Urinary bladder (tissue), 4 donors: ENCODE results near the gene IWS1. TPM values are rescaled to one million over a fixed set of nuclear protein-coding genes. Genes with fewer than 3 reads are reported as not detected.

Source experiments
- DNase-seq: peaks from one replicate; pipeline ENCODE4 v3.0.0-alpha.2; 2015; ENCODE audit errors: extremely low spot score
- H3K27ac ChIP-seq: one replicate; pipeline ENCODE4 v1.5.1; 2013; ENCODE audit warnings: low read depth, mild to moderate bottlenecking, moderate library complexity
- H3K36me3 ChIP-seq: one replicate; pipeline ENCODE4 v1.6.1; 2013; ENCODE audit warnings: mild to moderate bottlenecking, moderate library complexity; ENCODE audit not compliant: insufficient read depth
- H3K4me1 ChIP-seq: one replicate; pipeline ENCODE4 v1.6.1; 2013; ENCODE audit warnings: mild to moderate bottlenecking, moderate library complexity; ENCODE audit not compliant: insufficient read depth
- H3K4me3 ChIP-seq: one replicate; pipeline ENCODE4 v1.5.1; 2013; ENCODE audit warnings: low read depth, low read length
- WGBS: extraction: QIAGEN DNeasy Blood & Tissue Kit; methylation state at CpG from one replicate; pipeline ENCODE4 v1.1.7; 2013; 5-methylcytosine and 5-hydroxymethylcytosine counted together
- polyA plus RNA-seq: library from polyadenylated mRNA; stranded (reverse); fragments of 200-250 nt; gene quantifications from one replicate; pipeline ENCODE4 v1.2.3, GENCODE V29; 2013
- total RNA-seq: library from RNA; depleted of rRNA; stranded (reverse); fragments of >200 nt; gene quantifications from one replicate; pipeline ENCODE4 v1.2.3, GENCODE V29; 2014
- donor health status: healthy with polysubstance abuse.
- donor health status: healthy.

The IWS1 gene
- total and polyA plus RNA-seq, 2 donors: 29.9 to 38.9 TPM

GRCh38 chr2:127566139-127566417 lies 39.8 kb upstream of the IWS1 start:
- H3K4me1 ChIP-seq: no peaks in the 10 kb centered on the region
- H3K36me3 ChIP-seq: no peaks in the 10 kb centered on the region
- no peak for DNase-seq
- 97% methylated on average over 5 of the region's 5 CpGs for WGBS
- H3K27ac ChIP-seq: no peak overlapping the region
- no peak overlapping the region for H3K4me3 ChIP-seq

- no peaks in the 10 kb centered on the region for H3K36me3 ChIP-seq
- 92% methylated on average over 12 of the region's 12 CpGs for WGBS
- DNase-seq: no peak
- H3K4me1 ChIP-seq: no peaks in the 10 kb centered on the region
- no peak overlapping the region for H3K4me3 ChIP-seq
- no peak overlapping the region for H3K27ac ChIP-seq
Observed at GRCh38 chr2:127565261-127566138, 39.2 kb upstream of the IWS1 start.

GRCh38 chr2:127564429-127565260 lies 38.4 kb upstream of the IWS1 start:
- no peak for DNase-seq
- Histone ChIP-seq H3K4me3 (no peak overlapping the region), H3K4me1 (no peaks in the 10 kb centered on the region), H3K27ac (no peak overlapping the region), H3K36me3 (no peaks in the 10 kb centered on the region)
- 85% methylated on average over 11 of the region's 11 CpGs for WGBS

- Histone ChIP-seq H3K4me1 (no peaks in the 10 kb centered on the region), H3K36me3 (no peaks in the 10 kb centered on the region), H3K4me3 (no peak overlapping the region), H3K27ac (no peak overlapping the region)
- no peak for DNase-seq
- 81% methylated on average over 14 of the region's 14 CpGs for WGBS
Observed at GRCh38 chr2:127563458-127564428, 37.5 kb upstream of the IWS1 start.

GRCh38 chr2:127562936-127563335 lies 36.6 kb upstream of the IWS1 start:
- Histone ChIP-seq H3K4me1 (no peaks in the 10 kb centered on the region), H3K4me3 (no peak overlapping the region), H3K36me3 (no peaks in the 10 kb centered on the region), H3K27ac (no peak overlapping the region)
- 85% methylated on average over 2 of the region's 2 CpGs for WGBS
- no peak for DNase-seq

- no peak overlapping the region for H3K4me3 ChIP-seq
- H3K27ac ChIP-seq: no peak overlapping the region
- no peaks in the 10 kb centered on the region for H3K4me1 ChIP-seq
- 89% methylated on average over 8 of the region's 8 CpGs for WGBS
- no peaks in the 10 kb centered on the region for H3K36me3 ChIP-seq
- DNase-seq: no peak
Observed at GRCh38 chr2:127561371-127561770, 35.1 kb upstream of the IWS1 start.

GRCh38 chr2:127560931-127561280 lies 34.6 kb upstream of the IWS1 start:
- 84% methylated on average over 5 of the region's 5 CpGs for WGBS
- no peak overlapping the region for H3K4me3 ChIP-seq
- H3K27ac ChIP-seq: no peak overlapping the region
- H3K4me1 ChIP-seq: no peaks in the 10 kb centered on the region
- DNase-seq: no peak
- H3K36me3 ChIP-seq: no peaks in the 10 kb centered on the region

- Histone ChIP-seq H3K27ac (no peak overlapping the region), H3K4me1 (no peaks in the 10 kb centered on the region), H3K4me3 (no peak overlapping the region), H3K36me3 (no peaks in the 10 kb centered on the region)
- no peak for DNase-seq
- WGBS: 75% methylated on average over 13 of the region's 13 CpGs
Observed at GRCh38 chr2:127560201-127560930, 34.1 kb upstream of the IWS1 start.

GRCh38 chr2:127559454-127559853 lies 33.2 kb upstream of the IWS1 start:
- 78% methylated on average over 5 of the region's 5 CpGs for WGBS
- H3K36me3 ChIP-seq: no peaks in the 10 kb centered on the region
- no peak for DNase-seq

GRCh38 chr2:127558911-127559310 lies 32.6 kb upstream of the IWS1 start:
- 84% methylated on average over 8 of the region's 8 CpGs for WGBS
- no peak for DNase-seq

More at GRCh38 chr2:127559454-127559853, 33.2 kb upstream of the IWS1 start:
- no peak overlapping the region for H3K4me3 ChIP-seq
- H3K4me1 ChIP-seq: no peaks in the 10 kb centered on the region
- no peak overlapping the region for H3K27ac ChIP-seq

GRCh38 chr2:127552846-127553245 lies 26.6 kb upstream of the IWS1 start:
- H3K27ac ChIP-seq: no peak overlapping the region
- no peaks in the 10 kb centered on the region for H3K4me1 ChIP-seq
- no peak overlapping the region for H3K4me3 ChIP-seq
- 87% methylated on average over 2 of the region's 2 CpGs for WGBS
- no peaks in the 10 kb centered on the region for H3K36me3 ChIP-seq
- DNase-seq: no peak

More at GRCh38 chr2:127558911-127559310, 32.6 kb upstream of the IWS1 start:
- Histone ChIP-seq H3K4me3 (no peak overlapping the region), H3K4me1 (no peaks in the 10 kb centered on the region), H3K27ac (no peak overlapping the region), H3K36me3 (no peaks in the 10 kb centered on the region)

GRCh38 chr2:127552336-127552735 lies 26.0 kb upstream of the IWS1 start:
- H3K27ac ChIP-seq: no peak overlapping the region
- no peak overlapping the region for H3K4me3 ChIP-seq
- no peaks in the 10 kb centered on the region for H3K36me3 ChIP-seq
- 79% methylated on average over 6 of the region's 6 CpGs for WGBS
- no peaks in the 10 kb centered on the region for H3K4me1 ChIP-seq
- no peak for DNase-seq
